ENCODE measurements around the gene C1GALT1C1L.

- TF ChIP-seq CTCF (IDR thresholded peaks at IDR 0.05) (no peak), POLR2A (IDR thresholded peaks at IDR 0.05) (no peak)
Observed at GRCh38 chr2:43692428-43692994, 16.3 kb upstream of the C1GALT1C1L start.
